Activated CD4-positive, CD25-positive, alpha-beta regulatory T cell (primary cell): Measurements from ENCODE around the gene PLEKHM2.

Experiments used
- DNase-seq, 4 experiments: peaks; one replicate each; lab custom pipeline; 2025; lab: John Stamatoyannopoulos, UW

PLEKHM2 gene

GRCh38 chr1:15726508-15726907 lies 42.4 kb downstream of the PLEKHM2 start:
- no peak for DNase-seq

GRCh38 chr1:15727021-15727420 lies 42.9 kb downstream of the PLEKHM2 start:
- no peak for DNase-seq

DNA sequence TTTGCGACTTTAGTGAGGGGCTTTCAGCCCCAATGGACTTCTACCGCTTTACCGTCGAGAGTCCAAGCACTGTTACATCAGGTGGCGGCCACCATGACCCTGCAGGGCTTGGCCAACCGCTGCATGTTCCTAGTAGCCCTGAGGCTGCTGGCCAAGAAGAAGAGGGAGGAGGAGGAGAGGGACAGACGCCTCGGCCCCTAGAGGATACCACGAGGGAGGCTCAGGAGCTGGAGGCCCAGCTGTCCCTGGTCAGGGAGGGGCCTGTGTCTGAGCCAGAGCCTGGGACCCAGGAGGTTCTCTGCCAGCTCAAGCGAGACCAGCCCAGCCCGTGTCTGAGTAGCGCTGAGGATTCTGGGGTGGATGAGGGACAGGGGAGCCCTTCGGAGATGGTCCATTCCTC lies 43.3 kb downstream of the PLEKHM2 start:
- no peak for DNase-seq

DNA sequence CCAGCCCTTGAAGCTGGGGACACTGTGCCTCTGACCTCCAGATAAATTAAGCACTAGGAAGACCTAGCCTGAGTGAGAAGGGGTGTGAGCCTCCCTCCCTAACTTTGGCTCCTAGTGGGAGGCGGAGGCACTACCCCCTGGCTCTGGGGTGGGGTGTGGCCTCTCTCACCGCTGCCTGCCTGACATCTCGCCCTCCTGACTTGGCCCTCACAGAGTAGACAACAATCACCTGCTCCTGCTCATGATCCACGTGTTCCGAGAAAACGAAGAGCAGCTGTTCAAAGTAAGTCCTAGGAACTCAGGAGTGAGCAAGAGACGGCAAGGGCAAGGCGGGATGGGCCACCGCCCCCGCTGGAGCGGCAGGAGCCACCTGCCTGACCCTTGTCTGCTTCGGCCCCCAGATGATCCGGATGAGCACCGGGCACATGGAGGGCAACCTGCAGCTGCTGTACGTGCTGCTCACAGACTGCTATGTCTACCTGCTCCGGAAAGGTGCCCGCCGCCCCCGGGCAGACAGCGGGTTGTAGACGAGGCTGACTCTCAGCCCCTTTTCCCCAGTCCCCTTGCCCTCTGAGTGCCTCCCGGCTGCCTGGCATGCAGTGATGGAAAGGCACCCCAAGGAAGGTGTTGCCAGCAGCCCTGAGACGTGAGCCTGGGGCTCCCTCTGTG lies 43.9 kb downstream of the PLEKHM2 start:
- DNase-seq: no peak

DNA sequence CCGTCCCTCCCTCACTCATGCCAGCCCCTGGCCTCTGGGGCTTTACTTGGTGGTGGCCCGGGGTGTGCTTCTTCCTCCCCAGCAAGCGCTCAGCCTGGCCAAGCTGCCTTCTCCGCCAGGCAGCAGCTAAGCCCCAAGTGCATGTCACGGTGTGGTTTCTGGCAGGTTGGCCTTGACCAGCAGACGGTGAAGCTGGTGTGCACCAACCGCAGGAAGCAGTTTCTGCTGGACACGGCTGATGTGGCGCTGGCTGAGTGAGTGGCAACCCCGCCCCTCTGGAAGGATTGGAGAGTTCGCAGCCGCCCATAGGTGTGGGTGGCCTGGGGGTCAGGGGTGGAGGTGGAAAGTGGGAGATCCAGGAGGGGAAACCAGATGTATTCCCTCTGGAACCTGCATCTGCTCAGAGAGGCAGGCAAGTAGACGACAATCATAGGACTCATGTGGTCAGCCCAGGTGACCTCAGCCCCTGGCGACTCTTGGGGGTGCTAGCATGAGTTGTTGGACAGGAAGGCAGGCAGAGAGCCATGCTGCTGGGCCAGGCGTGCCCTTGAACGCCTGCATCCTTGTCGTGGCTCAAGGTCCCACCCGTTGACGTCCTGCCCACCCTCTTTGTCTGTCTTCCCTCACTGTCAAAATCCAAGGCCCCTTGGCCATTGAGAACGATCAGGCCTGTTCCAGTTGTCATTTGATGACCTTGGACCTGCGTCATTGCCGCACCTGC lies 45.0 kb downstream of the PLEKHM2 start:
- no peak for DNase-seq

GRCh38 chr1:15730423-15730822 lies 46.3 kb downstream of the PLEKHM2 start:
- DNase-seq: no peak

GRCh38 chr1:15730936-15731335 lies 46.8 kb downstream of the PLEKHM2 start:
- DNase-seq: no peak

- DNase-seq: no peak
Observed at GRCh38 chr1:15731735-15732685, 47.9 kb downstream of the PLEKHM2 start.

GRCh38 chr1:15732686-15733081 lies 48.6 kb downstream of the PLEKHM2 start:
- no peak for DNase-seq

- no peak for DNase-seq
Observed at GRCh38 chr1:15733218-15733725, 49.2 kb downstream of the PLEKHM2 start.

GRCh38 chr1:15733726-15734226 lies 49.7 kb downstream of the PLEKHM2 start:
- DNase-seq: no peak

- DNase-seq: no peak
Observed at GRCh38 chr1:15734296-15734695, 50.2 kb downstream of the PLEKHM2 start.

DNA sequence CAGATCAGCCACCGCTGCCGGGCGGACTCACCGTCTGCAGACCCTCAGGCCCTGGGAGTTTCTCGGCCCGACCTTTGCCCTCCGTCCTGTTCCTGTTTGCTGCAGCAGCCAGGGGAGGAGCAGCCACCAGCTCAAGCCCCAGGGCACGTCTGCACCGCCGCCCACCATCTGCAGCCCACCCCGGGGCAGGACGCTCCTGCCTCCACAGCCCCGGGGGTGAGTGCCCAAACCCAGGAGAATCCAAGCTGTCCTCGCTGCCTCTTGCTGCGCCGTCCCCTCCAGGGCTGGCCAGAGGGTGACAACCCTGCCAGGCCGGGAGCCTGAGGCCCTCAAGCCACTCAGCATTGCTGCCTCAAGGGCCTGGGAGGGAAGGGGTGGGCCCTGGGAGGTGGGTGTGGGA lies 50.8 kb downstream of the PLEKHM2 start:
- DNase-seq: no peak

DNA sequence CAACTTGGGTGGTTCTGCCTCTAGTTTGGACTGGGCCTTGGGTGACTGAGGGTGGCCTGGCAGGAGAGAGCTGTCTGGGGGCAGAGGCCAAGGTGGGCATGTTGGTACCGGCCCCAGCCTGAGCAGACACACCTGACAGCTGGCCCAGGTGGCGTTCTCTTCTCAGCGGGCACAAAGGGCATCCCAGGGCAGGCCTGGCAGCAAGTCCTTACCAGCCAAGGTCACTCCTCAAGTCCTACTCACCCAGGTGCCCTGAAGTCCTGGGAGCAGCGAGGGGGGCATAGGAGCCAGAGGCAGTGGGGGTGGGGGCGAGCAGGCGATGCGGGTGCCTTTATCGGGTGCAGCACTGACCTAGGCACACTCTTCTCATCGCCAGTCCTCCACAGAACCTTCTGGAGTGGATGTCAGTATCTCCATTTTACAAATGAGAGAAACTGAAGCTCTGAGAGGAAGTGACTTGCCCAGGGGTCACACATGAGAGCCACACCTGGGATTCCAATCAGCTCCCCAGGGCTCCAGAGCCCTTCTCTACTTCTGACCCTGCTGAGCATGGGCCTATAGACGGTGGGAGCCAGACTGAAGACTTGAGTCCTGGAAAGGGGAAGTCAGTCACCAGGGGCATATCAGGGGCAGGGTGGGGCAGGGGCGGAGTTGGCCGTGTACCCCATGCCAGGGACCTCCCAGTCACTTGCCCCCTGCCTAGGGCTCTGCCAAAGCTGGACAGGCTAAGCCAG lies 51.4 kb downstream of the PLEKHM2 start:
- no peak for DNase-seq

DNA sequence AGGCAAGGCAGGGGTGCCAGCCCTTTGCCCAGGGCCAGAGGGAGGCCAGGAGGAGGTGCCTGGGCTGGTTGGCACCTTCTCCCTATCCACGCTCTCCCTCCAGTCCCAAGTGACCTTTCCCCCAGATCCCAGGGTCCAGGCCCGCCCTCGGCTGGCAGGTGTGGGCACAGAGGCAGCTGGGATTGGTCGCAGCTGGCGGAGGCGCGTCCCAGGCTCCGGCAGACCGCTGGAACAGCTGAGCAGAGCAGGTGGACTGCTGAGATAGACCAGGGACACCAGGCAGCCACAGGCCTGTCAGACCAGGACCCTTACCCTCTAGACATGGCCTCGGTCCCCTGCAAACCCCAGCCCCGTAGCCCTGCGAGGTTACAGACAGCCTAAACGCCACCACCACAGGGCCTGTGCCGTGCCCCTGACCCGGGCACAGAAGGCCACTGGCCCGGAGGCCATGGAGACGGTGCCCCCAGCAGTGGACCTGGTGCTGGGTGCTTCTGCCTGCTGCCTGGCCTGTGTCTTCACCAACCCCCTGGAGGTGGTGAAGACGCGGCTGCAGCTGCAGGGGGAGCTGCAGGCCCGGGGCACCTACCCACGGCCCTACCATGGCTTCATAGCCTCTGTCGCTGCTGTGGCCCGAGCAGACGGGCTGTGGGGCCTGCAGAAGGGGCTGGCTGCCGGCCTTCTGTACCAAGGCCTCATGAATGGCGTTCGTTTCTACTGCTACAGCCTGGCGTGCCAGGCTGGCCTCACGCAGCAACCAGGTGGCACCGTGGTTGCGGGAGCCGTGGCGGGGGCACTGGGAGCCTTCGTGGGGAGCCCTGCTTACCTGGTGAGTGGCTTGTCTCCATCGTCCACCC lies 52.1 kb downstream of the PLEKHM2 start, which contains the start of gene SLC25A34:
Gene SLC25A34 (plus strand): TSS at position 221 of the 854 bp plus-strand sequence. CDS start 228 bp downstream, at position 449.
- no peak for DNase-seq

DNA sequence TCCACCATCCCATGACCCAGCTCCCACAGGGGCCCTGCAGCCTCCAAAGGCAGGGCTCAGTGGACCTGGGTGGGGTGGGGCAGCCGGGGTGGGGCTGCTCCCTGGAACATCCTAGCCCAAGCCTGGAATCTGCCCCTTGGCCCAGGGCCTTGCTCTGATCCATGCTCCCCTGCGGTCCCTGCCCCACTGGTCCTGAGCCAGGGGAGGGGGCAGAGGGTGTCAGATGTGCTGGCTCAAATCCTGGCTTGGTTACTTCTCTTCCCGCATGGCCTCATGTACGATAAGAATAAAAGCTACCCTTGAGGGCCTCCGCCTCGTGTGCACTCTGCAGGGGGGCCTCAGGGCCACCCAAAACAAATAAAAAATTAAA lies 52.8 kb downstream of the PLEKHM2 start:
- DNase-seq: no peak

DNA sequence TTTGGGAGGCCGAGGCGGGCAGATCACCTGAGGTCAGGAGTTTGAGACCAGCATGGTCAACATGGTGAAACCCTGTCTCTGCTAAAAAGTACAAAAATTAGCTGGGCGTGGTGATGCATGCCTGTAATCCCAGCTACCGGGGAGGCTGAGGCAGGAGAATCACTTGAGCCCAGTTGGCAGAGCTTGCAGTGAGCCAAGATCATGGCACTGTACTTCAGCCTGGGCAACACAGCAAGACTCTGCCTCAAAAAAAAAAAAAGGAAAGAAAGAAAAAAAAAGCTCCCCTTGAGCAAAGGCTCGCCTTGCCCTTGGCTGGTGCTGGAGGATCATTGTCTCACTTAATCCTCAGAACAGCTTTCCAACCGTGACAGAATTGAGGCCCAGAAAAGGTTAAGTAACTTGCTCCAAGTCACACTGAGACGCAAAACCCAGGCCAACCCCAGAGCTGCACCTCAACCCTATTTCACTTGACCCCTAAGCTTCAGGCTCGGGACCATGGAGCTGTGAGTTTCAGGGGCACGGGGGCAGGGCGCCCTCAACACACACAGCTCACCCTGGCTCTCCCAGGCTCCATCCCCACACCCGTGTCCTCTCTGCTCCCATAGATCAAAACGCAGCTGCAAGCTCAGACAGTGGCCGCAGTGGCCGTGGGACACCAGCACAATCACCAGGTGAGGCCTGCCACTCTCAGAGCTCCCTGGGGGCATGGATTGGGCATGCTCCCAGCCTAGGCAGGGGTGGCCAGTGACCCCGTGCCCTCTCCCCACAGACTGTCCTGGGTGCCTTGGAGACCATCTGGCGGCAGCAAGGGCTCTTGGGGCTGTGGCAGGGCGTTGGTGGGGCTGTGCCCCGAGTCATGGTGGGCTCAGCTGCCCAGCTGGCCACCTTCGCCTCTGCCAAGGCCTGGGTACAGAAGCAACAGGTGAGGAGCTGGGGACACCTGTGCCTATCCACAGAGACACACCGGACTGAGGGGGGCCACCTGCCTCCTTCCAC lies 53.5 kb downstream of the PLEKHM2 start:
- no peak for DNase-seq

DNA sequence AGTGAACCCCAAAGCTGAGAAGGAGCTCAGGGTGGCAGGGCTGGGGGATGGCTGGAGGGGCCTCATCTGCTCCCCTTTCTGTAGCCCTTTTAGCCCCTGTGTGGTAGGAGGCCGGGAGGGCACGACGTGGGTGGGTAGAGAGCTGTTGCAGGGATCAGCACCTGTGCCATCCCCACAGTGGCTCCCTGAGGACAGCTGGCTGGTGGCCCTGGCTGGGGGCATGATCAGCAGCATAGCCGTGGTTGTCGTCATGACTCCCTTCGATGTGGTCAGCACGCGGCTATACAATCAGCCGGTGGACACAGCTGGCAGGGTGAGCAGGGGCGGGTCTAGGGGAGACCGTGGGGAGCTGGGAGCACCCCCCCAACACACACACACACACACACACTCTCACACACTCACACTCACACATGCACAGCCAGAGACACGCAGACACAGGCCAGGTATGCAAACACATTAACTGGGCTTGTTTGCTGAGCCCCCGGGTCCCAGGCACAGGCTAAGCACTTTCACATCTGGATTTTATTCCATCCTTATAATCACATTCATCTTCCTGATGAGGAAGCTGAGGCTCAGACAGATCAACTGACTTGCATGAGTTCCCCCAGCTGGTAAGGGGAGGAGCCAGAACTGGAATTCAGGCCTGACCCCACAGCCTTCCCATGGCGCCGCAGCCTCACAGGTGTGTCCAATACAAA lies 54.4 kb downstream of the PLEKHM2 start:
- DNase-seq: no peak

- DNase-seq: no peak
Observed at GRCh38 chr1:15739259-15739658, 55.1 kb downstream of the PLEKHM2 start.
